DOHH2 (cell line): ENCODE measurements around the gene CSNK2B.

Experiments used
- EZH2phosphoT487 ChIP-seq: fragments of 200-600 bp; sonication (generic); IDR thresholded peaks from 2 replicates; pipeline ENCODE4 v1.6.1; 2017; ENCODE audit warnings: borderline replicate concordance, mild to moderate bottlenecking, antibody characterized with exemption, low read length, moderate library complexity, mixed read lengths
- TF ChIP-seq, protein P1 (sequence below): fragments of 200-600 bp; sonication (generic); IDR thresholded peaks from one replicate; pipeline ENCODE4 v1.5.1; 2014; ENCODE audit warnings: antibody characterized with exemption, mild to moderate bottlenecking, low read depth, low read length; ENCODE audit not compliant: poor library complexity, severe bottlenecking

DNA sequence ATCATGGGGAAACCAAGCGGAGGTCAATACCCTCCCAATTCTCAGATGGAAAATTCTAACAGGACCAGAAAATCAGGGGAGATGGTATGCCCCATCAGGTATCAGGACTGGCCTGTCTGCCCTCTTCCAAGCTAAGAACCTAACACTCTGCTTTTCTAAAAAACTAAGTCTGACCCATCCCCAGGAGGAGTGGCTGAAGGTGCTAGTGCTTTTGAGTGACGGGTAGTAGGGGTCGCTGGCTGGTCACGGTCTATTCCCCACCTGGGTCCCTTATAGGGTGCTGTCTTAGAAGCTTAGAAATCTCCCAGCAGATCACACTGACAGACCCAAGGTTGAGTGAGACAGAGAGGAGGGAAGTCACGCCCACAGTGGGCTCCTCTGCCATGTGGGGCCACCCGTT, 27.7 kb downstream of the CSNK2B start:
- TF ChIP-seq, protein P1, sequence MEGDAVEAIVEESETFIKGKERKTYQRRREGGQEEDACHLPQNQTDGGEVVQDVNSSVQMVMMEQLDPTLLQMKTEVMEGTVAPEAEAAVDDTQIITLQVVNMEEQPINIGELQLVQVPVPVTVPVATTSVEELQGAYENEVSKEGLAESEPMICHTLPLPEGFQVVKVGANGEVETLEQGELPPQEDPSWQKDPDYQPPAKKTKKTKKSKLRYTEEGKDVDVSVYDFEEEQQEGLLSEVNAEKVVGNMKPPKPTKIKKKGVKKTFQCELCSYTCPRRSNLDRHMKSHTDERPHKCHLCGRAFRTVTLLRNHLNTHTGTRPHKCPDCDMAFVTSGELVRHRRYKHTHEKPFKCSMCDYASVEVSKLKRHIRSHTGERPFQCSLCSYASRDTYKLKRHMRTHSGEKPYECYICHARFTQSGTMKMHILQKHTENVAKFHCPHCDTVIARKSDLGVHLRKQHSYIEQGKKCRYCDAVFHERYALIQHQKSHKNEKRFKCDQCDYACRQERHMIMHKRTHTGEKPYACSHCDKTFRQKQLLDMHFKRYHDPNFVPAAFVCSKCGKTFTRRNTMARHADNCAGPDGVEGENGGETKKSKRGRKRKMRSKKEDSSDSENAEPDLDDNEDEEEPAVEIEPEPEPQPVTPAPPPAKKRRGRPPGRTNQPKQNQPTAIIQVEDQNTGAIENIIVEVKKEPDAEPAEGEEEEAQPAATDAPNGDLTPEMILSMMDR, result no peak
- no peak for TF ChIP-seq EZH2phosphoT487
